ENCODE data around the gene KDM1B.

The KDM1B gene, protein sequence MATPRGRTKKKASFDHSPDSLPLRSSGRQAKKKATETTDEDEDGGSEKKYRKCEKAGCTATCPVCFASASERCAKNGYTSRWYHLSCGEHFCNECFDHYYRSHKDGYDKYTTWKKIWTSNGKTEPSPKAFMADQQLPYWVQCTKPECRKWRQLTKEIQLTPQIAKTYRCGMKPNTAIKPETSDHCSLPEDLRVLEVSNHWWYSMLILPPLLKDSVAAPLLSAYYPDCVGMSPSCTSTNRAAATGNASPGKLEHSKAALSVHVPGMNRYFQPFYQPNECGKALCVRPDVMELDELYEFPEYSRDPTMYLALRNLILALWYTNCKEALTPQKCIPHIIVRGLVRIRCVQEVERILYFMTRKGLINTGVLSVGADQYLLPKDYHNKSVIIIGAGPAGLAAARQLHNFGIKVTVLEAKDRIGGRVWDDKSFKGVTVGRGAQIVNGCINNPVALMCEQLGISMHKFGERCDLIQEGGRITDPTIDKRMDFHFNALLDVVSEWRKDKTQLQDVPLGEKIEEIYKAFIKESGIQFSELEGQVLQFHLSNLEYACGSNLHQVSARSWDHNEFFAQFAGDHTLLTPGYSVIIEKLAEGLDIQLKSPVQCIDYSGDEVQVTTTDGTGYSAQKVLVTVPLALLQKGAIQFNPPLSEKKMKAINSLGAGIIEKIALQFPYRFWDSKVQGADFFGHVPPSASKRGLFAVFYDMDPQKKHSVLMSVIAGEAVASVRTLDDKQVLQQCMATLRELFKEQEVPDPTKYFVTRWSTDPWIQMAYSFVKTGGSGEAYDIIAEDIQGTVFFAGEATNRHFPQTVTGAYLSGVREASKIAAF

DNA sequence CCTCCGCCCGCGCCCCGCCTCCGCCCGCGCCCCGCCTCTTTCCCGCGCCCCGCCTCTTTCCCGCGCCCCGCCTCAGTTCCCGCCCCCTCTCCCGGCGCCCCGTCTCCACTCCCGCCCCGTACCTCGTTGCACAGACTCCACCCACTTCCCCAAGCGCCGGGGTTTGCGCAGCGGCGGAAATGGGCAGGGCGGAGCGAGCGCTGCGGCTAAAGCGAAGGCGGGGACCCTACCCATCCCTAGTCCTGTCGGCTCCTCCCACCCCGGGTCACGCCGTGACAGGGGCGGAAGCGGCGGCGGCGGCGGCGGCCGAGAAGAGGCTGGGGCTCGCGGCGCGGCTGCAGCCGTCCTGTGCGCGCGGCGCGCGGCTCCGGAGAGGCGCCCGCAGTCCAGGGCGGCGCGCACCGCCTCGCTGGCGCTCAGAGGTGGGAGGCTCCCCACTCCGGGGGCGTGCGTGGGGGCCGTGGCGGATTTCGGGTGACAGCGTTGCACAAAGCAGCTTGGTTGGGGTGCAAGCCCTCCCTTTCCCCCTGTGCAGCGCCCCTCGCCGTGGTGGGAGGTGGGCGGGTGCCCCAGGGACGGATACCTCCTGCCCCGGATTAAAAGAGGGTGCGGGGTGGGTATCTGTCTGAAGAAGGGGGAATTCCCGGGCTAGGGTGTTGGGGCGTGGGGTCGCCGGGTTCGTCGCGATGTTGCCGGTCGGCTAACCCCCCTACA lies at the start of gene KDM1B:
Gene KDM1B (plus strand): TSS at position 273 of the 714 bp plus-strand sequence. CDS start 4,474 bp downstream, outside the sequence.
- peak within 1 kb of the TSS; percentile 78 to 96 (median 91) for H3K27ac ChIP-seq
- H3K4me3 ChIP-seq = peak within 1 kb of the TSS; percentile 71 to 96 (median 92)

DNA sequence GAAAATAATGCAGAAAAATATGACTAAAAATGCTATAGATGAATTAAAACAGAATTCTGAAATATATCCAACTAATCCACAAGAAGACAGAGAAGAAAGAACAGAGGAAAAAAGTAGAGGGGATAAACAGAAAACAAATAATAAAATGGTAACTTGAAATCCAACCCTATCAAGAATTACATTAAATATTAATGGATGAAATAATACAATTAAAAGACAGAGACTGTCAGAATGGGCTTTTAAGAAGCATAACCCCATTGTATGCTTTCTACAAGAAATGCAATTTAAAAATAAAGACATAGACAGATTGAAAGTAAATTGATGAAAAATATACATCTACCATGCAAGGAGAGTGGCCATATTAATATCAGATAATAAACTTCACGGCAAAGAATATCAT lies 48.2 kb upstream of the KDM1B start:
- no peak overlapping the region for H3K4me3 ChIP-seq
- H3K27ac ChIP-seq = no peak overlapping the region

DNA sequence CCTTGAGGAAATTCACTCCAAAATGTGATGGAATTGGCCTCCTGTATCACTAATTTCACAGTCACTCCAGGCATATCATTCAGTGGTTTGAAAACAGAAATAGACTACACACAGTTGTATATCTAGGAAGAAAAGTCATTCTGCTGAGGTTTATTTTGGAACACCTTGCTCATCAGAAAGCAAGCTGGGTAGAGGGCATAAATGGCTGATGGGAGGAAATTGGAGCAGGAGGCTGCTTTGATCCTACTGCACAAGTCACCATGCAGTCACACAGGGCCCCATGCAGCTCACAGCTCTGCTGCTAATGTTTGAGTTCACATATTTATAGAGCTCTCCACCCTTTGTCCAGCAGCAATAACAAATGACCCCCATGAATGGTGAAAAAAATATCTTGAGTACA lies 45.1 kb upstream of the KDM1B start:
- Histone ChIP-seq H3K4me3 (no peak overlapping the region), H3K27ac (no peak overlapping the region)

DNA sequence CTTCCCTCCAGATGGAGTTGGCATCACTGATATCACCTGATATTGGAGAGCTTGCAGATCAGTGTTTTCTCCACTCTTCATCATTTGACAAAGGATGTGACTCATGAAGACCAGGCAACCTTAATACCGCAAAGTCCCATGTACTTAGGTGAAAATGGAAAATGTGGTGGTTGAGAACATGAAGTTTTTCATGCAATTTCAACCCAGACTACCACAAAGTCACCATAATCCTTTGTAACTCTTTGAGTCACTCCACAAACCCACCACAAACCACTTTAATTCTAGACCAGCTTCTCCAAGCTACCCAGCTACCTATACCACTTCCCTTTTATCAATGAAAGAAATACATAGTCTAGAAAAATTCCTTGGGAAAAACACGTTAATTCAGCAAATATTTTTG lies 39.9 kb upstream of the KDM1B start:
- H3K27ac ChIP-seq = no peak overlapping the region
- H3K4me3 ChIP-seq = no peak overlapping the region

DNA sequence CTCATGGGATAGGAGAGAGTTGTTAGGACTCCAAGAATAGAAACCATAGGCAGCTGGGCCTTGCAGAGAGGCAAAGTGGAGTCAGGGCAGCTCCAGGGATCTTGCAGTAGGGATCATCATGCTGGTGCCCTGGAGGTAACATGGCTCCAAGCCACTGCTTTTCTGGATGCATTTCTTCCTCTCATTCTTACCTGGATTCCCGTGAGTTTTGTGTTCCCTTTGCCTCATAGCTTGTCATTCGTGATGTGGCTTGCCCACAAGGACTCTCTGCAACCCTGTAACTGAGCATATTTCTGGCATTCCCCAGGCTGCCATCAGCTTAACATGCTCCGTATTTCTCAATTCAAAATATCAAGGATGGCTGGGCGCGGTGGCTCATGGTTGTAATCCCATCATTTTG lies 38.1 kb upstream of the KDM1B start:
- no peak overlapping the region for H3K27ac ChIP-seq
- no peak overlapping the region for H3K4me3 ChIP-seq

DNA sequence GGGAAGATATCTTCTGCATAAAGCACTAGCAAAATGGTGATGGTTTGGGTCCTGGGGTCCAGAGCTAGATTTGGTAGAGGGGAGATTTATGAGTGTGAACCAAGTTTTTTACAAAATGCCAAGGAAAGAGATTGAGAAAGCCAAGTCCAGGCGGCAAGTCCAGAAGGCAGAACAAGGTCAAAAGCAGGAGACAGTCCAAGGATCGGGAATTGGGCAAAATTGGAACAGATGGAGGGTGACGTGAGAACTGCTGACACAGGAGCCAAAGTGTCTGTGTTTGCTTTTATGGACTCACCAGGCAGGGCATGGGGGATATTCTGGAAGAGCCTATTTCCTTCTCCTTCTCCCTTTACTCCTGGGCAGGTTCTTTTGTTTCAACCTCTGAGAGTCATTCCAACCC lies 36.9 kb upstream of the KDM1B start:
- Histone ChIP-seq H3K4me3 (no peak overlapping the region), H3K27ac (no peak overlapping the region)

DNA sequence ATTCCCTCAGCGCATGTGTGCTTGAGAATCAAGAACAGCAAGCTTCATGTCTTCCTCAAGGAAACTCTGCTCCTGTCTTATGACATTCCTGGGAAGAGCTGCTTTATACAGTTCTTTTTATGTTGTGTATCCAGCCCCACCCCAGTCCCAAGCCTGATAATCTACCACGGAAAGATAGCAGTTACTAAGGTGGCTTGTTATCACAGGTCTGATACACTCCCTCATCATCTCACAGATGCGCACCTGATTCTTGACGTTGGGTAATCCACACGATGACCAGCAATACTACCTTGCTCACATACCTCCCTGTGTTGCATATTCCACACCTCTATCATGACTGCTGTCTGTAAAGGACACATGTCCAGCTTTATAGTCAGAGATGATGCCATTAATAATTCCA lies 36.0 kb upstream of the KDM1B start:
- H3K27ac ChIP-seq = no peak overlapping the region
- H3K4me3 ChIP-seq = no peak overlapping the region

DNA sequence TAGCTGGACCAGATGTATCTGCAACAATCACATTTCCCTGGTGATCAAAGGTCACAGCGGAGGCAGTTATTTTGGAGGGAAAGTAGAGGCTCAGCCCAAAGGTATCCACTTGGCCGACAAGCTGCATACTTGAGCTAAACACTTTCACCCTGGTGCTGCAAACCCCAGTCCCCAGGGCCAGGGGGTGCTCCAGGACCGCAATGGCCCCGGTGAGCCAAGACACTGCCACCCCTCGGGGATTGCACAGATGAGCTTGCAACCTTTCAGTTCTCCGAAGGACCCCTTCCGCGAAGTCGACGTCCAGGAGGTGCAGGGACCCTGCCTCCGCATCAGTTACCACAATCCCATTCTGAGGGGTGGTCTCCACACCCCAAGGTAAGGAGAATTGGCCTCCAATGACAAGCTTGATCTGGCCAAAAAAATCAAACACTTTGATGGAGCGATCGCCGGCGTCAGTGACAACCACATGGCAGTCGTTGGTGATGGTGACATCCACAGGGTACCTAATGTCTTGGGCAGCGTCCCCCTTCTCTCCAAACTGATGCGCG lies 33.6 kb upstream of the KDM1B start:
- Histone ChIP-seq H3K27ac (peak overlapping the region in 7 of 21 experiments; percentile 47 to 82 (median 69)), H3K4me3 (peak overlapping the region; percentile 34 to 54 (median 49))

DNA sequence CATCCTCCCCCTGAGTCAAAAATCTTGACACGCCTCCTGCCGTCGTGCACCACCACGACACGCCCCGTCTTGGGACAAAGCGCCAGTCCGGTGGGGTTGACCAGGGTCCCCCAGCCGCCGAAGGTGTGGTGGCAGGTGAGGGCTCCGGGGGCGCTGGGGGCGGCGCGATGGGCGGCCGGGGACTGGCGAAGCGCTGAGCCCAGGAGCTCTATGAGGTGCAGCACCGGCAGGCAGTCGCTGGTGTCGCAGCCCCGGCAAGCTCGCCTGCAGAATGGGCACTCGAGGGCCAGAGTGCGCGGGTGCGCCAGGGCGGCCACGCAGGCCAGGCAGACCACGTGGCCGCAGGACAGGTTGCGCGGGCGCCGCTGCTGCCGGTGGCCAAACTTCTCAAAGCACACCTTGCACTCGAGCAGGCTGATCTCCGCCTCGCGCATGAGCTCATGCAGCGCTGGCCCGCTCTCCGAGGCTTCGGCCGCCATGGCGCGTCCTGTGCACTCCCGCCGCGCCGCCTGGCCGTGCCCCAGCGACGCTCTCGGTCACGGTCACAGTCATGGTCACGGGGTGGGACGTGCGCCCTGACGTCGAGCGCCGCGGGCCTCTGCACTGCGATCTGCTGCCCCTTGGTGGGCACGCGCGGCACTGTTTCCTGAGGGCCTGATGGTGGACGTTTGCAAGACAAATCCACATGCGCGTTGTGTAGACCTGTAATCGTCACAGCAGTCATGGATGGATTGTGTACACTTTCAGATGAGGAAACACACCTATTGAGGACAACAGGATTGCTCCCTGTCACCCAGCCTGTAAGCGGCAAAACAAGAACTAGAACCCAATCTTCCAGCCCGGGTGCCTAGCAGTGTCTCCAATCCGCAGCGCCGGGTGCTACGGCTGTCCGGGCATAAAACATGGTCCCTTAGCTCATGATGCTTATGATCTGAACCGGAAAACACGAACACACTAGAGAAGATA lies 32.8 kb upstream of the KDM1B start, which contains the start of gene NHLRC1:
Gene NHLRC1 (minus strand): TSS at position 550 of the 966 bp plus-strand sequence. CDS start 71 bp downstream, at position 479.
- H3K4me3 ChIP-seq = peak within 1 kb of the TSS; percentile 34 to 54 (median 49)
- peak within 1 kb of the TSS in 20 of 21 experiments; percentile 21 to 82 (median 66) for H3K27ac ChIP-seq

DNA sequence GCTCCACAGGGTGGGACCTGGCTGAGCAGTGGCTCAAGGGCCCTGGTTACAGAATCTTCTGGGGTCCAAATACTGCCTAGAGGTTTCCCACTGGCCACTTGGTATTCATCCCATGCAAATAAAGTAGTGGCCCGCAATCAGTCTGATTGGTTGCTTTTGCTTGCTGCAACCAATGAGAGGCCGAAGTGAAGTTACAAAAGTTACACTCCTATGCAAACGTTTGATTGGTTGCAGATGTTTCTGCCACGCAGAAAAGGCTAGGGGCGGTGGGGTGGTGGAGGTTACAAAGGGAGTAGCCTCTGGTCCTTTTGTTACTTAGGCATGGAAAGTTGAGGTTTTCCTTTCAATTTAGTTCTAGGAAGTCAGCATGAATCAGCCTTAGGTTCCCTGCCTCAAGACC lies 29.1 kb upstream of the KDM1B start:
- no peak overlapping the region for H3K4me3 ChIP-seq
- H3K27ac ChIP-seq = no peak overlapping the region

DNA sequence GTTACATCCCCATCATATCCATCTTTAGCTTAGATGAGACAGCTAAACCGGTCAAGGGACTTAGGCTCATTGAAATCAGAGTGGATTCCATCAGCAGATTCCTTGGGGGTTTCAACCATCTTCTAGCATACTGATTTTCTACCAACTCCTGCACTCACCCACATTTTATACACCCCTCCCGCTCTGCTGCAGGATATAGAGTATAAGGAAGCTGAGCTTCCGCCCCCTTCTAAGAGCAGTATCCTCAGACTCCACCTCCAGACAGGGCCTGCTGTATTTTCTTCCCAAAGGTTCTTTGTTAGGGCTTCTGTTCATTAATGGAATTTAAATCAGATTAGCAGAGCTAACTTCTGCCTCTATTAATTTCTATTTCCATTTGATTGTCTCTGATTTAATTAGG lies 22.9 kb upstream of the KDM1B start:
- no peak overlapping the region for H3K27ac ChIP-seq
- H3K4me3 ChIP-seq = no peak overlapping the region

DNA sequence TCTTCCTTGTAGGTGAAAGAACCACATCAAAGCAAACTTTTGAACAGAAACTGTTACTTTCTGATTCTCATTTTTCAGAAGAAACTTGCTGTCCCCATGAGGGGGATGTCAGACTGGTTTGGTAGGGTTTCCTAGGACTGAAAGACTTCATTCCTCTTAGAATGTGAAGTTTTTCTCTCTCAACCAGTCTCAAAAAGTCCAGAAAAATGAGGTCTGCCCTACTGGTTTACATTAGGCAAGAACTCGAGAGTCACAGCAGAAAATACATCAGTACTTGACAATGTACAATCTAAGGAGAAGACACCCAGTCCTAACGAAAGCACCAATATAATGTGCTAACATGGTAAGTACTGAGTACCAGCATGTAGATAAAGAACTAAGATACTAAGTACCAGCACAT lies 20.1 kb upstream of the KDM1B start:
- H3K27ac ChIP-seq = no peak overlapping the region
- H3K4me3 ChIP-seq = no peak overlapping the region

DNA sequence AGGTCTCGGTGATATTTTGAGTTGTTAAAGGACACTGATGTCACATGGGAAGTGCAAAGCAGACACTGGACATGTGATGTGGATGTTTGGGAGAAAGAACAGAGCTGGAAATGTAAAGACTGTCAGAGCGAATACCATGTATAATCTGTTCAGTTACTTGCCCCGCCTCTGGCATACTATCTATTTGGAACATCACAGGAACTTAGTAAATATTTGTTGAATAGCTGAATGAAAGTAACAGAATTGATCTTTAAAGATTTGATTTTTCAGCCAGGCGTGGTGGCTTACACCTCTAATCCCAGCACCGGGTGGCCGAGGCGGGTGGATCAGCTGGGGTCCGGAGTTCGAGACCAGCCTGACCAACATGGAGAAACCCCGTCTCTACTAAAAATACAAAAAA lies 19.0 kb upstream of the KDM1B start:
- Histone ChIP-seq H3K27ac (no peak overlapping the region), H3K4me3 (no peak overlapping the region)

DNA sequence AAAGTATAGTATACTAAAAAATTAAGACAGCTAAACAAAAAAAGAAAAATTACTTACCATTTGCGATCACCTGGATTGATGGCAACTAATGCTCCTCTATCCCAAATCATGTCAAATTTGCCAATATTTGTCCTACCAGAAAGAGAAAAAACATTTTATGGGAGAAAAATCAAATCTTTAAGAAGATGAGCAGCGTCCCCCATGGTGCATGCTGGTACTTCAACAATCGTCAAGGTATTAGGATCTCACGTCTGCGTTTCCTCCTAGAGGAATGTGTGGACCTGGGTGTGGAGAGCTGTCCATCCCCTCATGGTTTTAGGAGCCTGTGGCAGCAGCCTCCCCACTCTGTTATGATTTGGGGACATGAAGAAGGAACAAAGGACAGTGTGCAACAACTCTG lies 16.3 kb upstream of the KDM1B start:
- Histone ChIP-seq H3K27ac (no peak overlapping the region), H3K4me3 (no peak overlapping the region)

DNA sequence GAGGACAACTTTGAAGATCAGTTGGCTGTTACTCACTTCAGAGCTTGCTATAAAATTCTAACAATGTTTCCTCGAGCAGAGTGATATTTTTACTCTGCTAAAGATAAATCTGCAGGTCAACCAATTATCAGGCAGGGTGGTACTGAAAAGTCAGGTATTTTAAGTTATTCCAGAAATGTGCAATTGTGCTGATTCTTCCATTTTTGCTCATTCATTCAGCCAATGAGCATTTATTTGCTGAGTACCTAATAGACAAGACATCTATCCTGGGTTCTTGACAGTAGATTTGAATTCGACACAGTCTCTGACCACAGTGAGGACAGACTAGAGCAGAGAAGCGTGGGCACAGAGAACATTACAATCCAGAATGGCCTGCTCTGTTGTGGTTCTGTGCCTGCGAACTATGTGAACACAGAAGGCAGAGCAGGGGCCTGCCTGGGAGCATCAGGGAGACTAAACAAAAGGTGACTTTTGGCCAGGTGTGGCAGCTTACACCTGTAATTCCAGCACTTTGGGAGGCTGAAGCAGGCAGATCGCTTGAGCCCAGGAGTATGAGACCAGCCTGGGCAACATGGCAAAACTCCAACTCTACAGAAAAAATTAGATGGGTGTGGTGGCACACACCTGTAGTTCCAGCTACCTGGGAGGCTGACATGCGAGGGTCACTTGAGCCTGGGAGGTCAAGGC lies 15.1 kb upstream of the KDM1B start:
- no peak overlapping the region for H3K4me3 ChIP-seq
- H3K27ac ChIP-seq = no peak overlapping the region

DNA sequence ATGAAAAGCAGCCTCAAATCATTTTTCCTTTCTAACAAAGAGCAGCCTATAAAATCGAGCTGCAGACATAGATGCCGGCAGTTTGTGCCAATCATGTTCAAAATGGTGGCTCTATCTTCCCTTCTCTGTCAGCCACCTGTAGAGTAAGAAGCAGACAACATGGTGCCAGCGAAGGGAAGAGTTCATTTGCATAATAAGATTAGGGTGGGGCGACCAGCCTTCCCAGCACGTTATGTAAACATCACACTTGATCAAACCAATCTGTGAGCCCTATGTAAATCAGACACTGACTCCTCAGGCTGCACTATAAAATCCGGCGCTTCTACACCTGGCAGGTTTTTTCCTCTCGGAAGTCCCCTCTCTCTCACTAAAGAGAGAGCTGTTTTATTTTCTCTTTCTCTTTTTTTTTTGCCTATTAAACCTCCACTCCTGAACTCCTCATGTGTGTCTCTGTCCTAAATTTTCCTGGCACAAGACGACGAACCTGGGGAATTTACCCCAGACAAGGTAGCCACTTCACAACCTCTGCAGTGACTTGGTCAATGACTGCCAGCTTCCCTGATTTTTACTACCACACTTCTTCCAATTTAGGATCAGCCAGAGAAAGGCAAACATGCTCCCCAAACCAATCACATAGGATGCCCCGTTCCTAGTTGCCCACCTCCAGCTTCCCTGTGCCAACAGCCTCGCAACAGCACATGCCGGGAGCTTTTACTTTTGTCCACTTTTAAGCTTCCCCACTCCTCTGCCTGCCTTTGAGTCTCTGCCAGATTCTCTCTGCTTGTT lies 13.2 kb upstream of the KDM1B start:
- H3K27ac ChIP-seq = peak overlapping the region in 4 of 21 experiments; percentile 15 to 61 (median 46)
- H3K4me3 ChIP-seq = no peak overlapping the region

DNA sequence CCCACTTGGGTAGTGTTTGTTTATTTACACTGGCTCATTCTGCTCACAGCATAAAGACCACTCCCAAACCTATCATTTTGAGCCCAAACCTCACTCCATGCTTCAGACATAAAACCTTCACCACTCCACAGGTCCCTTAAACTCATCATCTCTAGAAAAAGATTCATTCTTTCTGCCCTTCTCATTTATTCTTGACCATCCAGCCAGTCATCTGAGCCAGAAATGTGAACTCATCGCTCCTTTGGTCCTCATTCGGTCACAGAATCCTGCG lies 12.7 kb upstream of the KDM1B start:
- H3K4me3 ChIP-seq = no peak overlapping the region
- H3K27ac ChIP-seq = peak overlapping the region in 3 of 21 experiments; percentile 44 to 61 (median 48)

DNA sequence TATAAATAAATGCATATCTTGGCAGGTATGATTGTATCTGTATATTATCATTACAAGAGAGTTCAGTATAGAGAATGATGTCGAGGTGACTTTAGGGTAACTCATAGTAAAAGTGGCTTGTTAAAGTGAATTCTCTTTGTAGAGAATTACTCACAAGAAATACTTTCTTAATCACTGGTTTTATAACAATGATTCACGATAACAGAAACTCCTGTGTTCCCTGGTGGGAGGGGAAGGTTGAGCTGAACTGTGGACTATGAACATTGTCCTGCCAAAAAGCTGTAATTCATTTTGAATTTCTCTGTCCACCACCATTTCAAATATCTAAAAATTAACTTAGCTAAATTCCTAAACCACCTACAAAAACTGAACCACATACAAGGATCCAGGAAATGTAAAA lies 8.1 kb upstream of the KDM1B start:
- no peak overlapping the region for H3K27ac ChIP-seq
- no peak overlapping the region for H3K4me3 ChIP-seq
